Brain microvascular endothelial cell (primary cell): ENCODE results near the gene UGT1A4.

Experiments used
- DNase-seq: peaks from one replicate; pipeline ENCODE4 v3.0.0-alpha.2; 2020
- H3K27ac ChIP-seq: fragments of 250-450 bp; sonication (Bioruptor Pico); 2 replicates; pipeline ENCODE4 v1.5.1; 2020; ENCODE audit warnings: mild to moderate bottlenecking, moderate library complexity
- H3K27me3 ChIP-seq: fragments of 250-450 bp; sonication (Bioruptor Pico); replicated peaks from 2 replicates; pipeline ENCODE4 v1.5.1; 2020; ENCODE audit warnings: mild to moderate bottlenecking
- H3K36me3 ChIP-seq: fragments of 250-450 bp; sonication (Bioruptor Pico); replicated peaks from 2 replicates; pipeline ENCODE4 v1.5.1; 2020; ENCODE audit warnings: mild to moderate bottlenecking
- H3K4me3 ChIP-seq: 2 replicates; pipeline ENCODE4 v1.5.1; 2011; ENCODE audit warnings: low read depth, mild to moderate bottlenecking, control low read depth, low read length, moderate library complexity
- in situ Hi-C: cut with HindIII; loops from 2 replicates; pipeline ENCODE4 v1.10.0; 2017; ENCODE audit warnings: low sequenced_read_pairs, low pct_ligation_motif_present
- TF ChIP-seq, protein P1 (sequence below): IDR thresholded peaks from 2 replicates; pipeline ENCODE4 v1.5.1; 2011; ENCODE audit warnings: low read depth, mild to moderate bottlenecking, moderate library complexity, low read length, control low read depth, inconsistent platforms; ENCODE audit errors: missing control alignments

Gene UGT1A4

DNA sequence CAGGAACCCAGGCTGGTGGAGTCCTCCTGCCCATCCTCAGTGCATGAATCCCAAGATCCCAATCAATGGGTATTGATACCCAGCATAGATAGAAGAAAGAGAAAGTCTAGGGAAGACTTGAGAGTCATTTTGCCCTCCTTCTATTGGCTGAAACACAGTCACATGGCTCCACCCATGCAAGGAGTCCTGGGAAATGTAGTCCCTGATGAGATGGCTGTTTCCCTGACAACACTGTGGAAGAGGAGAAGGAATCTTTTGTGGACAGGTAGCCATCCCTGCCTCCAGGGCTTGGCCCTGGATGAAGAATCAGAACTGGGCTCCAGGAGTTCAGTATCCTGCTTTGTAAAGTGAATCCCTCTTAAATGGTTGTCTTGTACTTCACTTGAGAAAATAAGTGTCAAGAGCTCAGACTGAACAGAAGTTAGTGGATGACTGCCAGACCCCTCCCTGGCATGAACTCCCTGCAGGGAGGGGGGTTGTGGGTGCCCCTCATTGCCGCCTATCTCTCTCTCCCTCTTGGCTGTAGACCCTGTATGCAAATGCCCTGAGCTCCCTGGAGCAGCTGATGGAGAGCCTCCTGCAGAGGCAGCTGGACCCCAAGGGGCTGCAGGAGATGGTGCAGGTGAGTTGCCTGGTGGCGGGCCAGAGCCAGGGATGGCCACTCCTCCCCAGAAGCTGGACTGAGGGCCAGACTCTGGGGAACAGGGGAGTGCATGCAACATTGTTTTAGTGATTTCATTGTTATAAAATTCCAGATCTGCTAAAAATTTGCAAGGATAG lies 95.7 kb downstream of the UGT1A4 start:
- in situ Hi-C loops = no loop called here
- no peaks in the 10 kb centered on the region for H3K36me3 ChIP-seq
- no peak overlapping the region for H3K27ac ChIP-seq
- H3K4me3 ChIP-seq = no peak overlapping the region
- DNase-seq = peak; percentile 22
- TF ChIP-seq, protein P1, sequence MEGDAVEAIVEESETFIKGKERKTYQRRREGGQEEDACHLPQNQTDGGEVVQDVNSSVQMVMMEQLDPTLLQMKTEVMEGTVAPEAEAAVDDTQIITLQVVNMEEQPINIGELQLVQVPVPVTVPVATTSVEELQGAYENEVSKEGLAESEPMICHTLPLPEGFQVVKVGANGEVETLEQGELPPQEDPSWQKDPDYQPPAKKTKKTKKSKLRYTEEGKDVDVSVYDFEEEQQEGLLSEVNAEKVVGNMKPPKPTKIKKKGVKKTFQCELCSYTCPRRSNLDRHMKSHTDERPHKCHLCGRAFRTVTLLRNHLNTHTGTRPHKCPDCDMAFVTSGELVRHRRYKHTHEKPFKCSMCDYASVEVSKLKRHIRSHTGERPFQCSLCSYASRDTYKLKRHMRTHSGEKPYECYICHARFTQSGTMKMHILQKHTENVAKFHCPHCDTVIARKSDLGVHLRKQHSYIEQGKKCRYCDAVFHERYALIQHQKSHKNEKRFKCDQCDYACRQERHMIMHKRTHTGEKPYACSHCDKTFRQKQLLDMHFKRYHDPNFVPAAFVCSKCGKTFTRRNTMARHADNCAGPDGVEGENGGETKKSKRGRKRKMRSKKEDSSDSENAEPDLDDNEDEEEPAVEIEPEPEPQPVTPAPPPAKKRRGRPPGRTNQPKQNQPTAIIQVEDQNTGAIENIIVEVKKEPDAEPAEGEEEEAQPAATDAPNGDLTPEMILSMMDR = no peak
- no peaks in the 10 kb centered on the region for H3K27me3 ChIP-seq

DNA sequence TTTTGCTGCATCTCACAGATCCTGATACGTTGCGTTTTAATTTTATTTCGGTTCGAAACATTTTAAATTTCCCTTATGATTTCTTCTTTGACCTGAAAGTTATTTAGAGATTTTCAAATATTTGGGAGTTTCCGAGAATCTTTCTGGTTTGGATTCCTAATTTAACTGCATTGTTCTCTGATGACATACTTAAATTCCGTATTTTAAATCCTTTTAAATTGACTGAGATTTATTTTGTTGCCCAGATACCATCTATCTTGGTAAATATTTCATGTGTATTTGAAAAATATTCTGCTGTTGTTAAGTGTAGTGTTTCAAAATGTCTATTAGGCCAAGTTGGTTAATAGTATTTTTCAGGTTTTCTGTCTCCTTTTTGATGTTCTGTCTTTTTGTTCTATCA lies 97.3 kb downstream of the UGT1A4 start:
- H3K27ac ChIP-seq = no peak overlapping the region
- H3K36me3 ChIP-seq = no peaks in the 10 kb centered on the region
- no peak overlapping the region for H3K4me3 ChIP-seq
- no peak for DNase-seq
- no peaks in the 10 kb centered on the region for H3K27me3 ChIP-seq
- in situ Hi-C loops = no loop called here
- TF ChIP-seq, protein P1 = no peak

DNA sequence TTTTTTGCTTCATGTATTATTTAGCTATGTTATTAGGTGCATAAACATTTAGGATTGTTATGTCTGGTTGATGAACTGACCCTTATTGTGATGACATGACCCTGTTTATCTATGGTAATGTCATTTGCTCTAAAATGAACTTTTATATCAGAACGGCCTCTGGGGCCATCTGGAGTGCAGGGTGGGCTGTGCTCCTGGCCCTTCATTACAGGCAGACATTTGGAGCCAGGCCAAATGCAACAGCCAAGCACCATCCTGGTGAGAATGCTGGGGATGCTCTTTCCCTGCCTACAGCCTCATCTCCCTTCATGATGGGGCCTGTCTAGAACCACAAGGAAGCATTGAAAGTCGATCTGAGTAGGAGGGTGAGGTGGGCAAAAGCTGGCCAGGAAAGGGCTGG lies 97.8 kb downstream of the UGT1A4 start:
- no peaks in the 10 kb centered on the region for H3K27me3 ChIP-seq
- TF ChIP-seq, protein P1 = no peak
- no peak for DNase-seq
- no peak overlapping the region for H3K4me3 ChIP-seq
- in situ Hi-C loops = no loop called here
- H3K36me3 ChIP-seq = no peaks in the 10 kb centered on the region
- H3K27ac ChIP-seq = no peak overlapping the region

DNA sequence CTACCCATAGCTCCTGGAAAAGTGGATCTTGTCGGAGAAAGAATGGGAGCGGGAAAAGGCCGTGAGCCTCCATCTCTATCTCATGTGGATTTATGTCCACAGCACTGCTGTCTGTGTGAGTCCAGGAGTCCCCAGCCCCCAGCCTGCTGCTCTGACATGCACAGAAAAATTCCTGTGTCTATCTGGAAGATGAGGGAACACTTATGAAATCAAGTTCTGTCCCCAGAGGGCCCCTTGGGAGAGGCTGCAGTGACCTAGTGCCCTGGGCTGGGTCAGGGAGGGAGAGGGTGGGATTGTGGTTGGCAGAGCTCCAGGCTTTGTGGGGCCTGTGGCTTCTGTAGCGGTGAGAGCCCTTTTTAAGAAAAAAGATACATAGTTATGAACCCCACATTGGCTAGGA lies 98.2 kb downstream of the UGT1A4 start:
- in situ Hi-C loops = no loop called here
- TF ChIP-seq, protein P1 = no peak
- Histone ChIP-seq H3K36me3 (no peaks in the 10 kb centered on the region), H3K27me3 (no peaks in the 10 kb centered on the region), H3K27ac (no peak overlapping the region), H3K4me3 (no peak overlapping the region)
- no peak for DNase-seq

DNA sequence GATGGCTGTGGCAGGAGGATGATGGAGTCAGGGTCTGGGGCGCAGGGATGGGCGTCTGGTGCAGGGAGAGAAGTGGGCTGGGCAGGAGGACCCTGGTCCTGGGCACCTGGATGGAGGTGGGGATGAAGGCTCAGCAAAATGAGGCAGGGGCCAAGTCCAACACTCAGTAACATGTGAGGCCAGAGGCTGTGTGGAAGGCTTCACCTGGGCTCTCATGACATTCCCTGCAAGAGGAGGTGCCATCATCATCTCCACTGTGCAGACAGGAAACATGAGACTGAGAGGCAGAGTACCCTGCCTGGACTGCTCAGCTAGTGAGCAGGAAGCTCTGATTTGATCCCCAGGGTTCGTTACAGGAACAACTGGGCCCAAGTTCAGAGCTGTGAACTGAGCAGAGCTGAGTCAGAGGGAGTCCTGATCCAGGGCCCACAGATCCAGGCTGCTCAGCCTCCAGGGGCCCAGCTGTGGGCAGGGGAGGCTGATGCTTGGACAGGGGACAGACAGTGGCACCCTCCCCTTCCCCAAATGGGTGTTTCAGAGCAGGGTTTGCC lies 98.9 kb downstream of the UGT1A4 start:
- Histone ChIP-seq H3K27ac (no peak overlapping the region), H3K4me3 (no peak overlapping the region), H3K27me3 (no peaks in the 10 kb centered on the region), H3K36me3 (no peaks in the 10 kb centered on the region)
- in situ Hi-C loops = no loop called here
- DNase-seq = no peak
- TF ChIP-seq, protein P1 = no peak
